GM10266 (cell line): ENCODE measurements around the gene SMIM7.

Experiments
- DNase-seq: peaks from one replicate; pipeline ENCODE4 v3.0.0; 2012; ENCODE audit errors: extremely low spot score
- TF ChIP-seq, protein P1 (sequence below): IDR thresholded peaks from 2 replicates; pipeline ENCODE4 v1.5.1; 2012; ENCODE audit warnings: mild to moderate bottlenecking, low read depth; ENCODE audit not compliant: control insufficient read depth, insufficient read depth; ENCODE audit errors: missing control alignments

SMIM7 gene

DNA sequence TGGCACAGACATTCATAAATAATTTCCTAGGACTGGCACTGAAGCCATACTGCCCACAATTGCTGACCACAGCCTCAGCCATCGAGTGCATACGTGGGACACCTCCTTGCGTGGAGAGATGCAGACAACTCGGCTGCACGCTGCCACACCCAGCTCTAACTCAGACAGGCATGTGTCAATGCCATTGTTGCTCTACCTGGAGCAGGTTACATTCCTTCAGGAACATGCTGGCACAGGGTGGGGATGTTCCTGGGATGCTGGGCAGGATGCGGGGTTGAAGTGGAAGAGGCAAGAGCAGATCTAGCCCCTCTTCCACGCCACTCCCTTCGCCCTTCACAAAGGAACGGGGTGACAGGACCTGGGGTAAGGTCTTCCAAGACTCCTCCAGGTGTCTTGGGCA lies 63.5 kb downstream of the SMIM7 start:
- TF ChIP-seq, protein P1, sequence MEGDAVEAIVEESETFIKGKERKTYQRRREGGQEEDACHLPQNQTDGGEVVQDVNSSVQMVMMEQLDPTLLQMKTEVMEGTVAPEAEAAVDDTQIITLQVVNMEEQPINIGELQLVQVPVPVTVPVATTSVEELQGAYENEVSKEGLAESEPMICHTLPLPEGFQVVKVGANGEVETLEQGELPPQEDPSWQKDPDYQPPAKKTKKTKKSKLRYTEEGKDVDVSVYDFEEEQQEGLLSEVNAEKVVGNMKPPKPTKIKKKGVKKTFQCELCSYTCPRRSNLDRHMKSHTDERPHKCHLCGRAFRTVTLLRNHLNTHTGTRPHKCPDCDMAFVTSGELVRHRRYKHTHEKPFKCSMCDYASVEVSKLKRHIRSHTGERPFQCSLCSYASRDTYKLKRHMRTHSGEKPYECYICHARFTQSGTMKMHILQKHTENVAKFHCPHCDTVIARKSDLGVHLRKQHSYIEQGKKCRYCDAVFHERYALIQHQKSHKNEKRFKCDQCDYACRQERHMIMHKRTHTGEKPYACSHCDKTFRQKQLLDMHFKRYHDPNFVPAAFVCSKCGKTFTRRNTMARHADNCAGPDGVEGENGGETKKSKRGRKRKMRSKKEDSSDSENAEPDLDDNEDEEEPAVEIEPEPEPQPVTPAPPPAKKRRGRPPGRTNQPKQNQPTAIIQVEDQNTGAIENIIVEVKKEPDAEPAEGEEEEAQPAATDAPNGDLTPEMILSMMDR = no peak
- no peak for DNase-seq
